ENCODE data around the gene MSI2.

DNA sequence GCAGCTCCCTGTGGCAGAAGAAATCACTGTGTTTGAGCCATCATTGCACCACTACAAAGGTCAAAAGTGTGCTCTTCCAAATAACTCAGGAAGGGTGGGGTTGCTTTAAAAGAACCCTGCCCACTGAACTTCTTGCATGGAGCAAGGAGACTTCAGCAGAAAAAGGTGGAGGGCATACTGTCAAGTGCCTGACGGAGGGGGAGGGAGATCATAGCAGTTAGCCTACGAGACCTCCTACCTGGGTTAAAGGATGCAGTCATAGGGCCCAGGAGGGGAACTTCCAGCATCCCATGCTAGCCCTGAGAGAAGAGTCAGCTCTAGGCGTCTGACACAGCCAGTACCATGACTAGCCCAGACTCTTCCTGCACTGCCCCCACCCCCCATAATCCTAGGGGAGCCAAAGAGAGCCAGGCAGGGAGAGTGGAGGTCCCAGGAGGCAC is 45.3 kb upstream of the MSI2 start:
- TF ChIP-seq, protein P1, sequence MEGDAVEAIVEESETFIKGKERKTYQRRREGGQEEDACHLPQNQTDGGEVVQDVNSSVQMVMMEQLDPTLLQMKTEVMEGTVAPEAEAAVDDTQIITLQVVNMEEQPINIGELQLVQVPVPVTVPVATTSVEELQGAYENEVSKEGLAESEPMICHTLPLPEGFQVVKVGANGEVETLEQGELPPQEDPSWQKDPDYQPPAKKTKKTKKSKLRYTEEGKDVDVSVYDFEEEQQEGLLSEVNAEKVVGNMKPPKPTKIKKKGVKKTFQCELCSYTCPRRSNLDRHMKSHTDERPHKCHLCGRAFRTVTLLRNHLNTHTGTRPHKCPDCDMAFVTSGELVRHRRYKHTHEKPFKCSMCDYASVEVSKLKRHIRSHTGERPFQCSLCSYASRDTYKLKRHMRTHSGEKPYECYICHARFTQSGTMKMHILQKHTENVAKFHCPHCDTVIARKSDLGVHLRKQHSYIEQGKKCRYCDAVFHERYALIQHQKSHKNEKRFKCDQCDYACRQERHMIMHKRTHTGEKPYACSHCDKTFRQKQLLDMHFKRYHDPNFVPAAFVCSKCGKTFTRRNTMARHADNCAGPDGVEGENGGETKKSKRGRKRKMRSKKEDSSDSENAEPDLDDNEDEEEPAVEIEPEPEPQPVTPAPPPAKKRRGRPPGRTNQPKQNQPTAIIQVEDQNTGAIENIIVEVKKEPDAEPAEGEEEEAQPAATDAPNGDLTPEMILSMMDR (conservative IDR thresholded peaks at IDR 0.05; ENCODE audit: low read length), result no peak
- TF ChIP-seq EZH2phosphoT487 (IDR thresholded peaks at IDR 0.05; ENCODE audit: borderline replicate concordance, low read depth, low read length), result no peak
